Upper lobe of right lung (tissue), 1 donor: ENCODE results near the gene PHLDB1. TPM values are rescaled to one million over a fixed set of nuclear protein-coding genes. Genes with fewer than 3 reads are reported as not detected.

Experiments used
- ATAC-seq: fragments of 200-7000 bp; cut with Tn5 transposase; one replicate; pipeline ENCODE4 v1.9.1; 2020; ENCODE audit warnings: mild to moderate bottlenecking, moderate library complexity
- DNase-seq: peaks from one replicate; pipeline ENCODE4 v3.0.0-alpha.2; 2020
- H3K27ac ChIP-seq: fragments of 200-600 bp; one replicate; pipeline ENCODE4 v1.8.0; 2022
- H3K27me3 ChIP-seq: fragments of 200-600 bp; one replicate; pipeline ENCODE4 v1.8.0; 2022; ENCODE audit warnings: mild to moderate bottlenecking
- H3K36me3 ChIP-seq: fragments of 200-600 bp; one replicate; pipeline ENCODE4 v1.8.0; 2022
- H3K4me1 ChIP-seq: fragments of 200-600 bp; one replicate; pipeline ENCODE4 v1.8.0; 2022
- H3K4me3 ChIP-seq: fragments of 200-600 bp; one replicate; pipeline ENCODE4 v1.8.0; 2022; ENCODE audit warnings: mild to moderate bottlenecking
- H3K9me3 ChIP-seq: fragments of 200-600 bp; one replicate; pipeline ENCODE4 v1.8.0; 2022
- intact Hi-C: fragments of 100-400 bp; cut with DNase I; formaldehyde crosslinking; loops from one replicate; pipeline ENCODE4 v1.11.0; 2022
- total RNA-seq: library from RNA; stranded (reverse); fragmentation: NEBNext Ultra II Directional; extraction: Animal tissue kit (Norgen Biotek cat#: 25700); gene quantifications from one replicate; pipeline ENCODE4 v1.2.1, GENCODE V29; 2021
- TF ChIP-seq, protein P1 (sequence below): fragments of 200-600 bp; IDR thresholded peaks from one replicate; pipeline ENCODE4 v1.8.0; 2022; ENCODE audit warnings: antibody characterized with exemption
- donor health status: DM: no; HTN: yes; CAD: no; lungs with severe emphysema.

The PHLDB1 gene
- total RNA-seq, 1 donor from 2014 or later: 79.6 TPM

DNA sequence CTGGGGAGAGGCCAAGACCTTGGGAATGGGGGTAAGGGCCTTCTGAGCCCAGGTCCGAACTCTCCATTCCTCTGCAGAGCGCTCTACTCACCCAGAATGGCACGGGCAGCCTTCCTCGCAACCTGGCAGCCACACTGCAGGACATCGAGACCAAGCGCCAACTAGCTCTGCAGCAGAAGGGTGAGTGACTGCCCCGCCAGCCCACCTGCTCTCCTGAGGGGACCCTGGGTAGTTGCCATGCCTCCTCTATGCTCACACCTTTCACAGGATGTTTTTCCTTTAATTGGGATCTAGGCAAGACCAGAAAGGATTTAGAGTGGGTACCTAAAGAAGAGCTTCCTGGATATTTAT is 36.6 kb downstream of the PHLDB1 start:
- Histone ChIP-seq H3K36me3 (peaks cover 76% of the 10 kb centered on the region), H3K4me1 (no peaks in the 10 kb centered on the region), H3K9me3 (no peaks in the 10 kb centered on the region), H3K27me3 (no peaks in the 10 kb centered on the region), H3K27ac (no peak overlapping the region), H3K4me3 (no peak overlapping the region)
- intact Hi-C loops: no loop called here
- DNase-seq (no peak), ATAC-seq (no peak)
- TF ChIP-seq, protein P1, sequence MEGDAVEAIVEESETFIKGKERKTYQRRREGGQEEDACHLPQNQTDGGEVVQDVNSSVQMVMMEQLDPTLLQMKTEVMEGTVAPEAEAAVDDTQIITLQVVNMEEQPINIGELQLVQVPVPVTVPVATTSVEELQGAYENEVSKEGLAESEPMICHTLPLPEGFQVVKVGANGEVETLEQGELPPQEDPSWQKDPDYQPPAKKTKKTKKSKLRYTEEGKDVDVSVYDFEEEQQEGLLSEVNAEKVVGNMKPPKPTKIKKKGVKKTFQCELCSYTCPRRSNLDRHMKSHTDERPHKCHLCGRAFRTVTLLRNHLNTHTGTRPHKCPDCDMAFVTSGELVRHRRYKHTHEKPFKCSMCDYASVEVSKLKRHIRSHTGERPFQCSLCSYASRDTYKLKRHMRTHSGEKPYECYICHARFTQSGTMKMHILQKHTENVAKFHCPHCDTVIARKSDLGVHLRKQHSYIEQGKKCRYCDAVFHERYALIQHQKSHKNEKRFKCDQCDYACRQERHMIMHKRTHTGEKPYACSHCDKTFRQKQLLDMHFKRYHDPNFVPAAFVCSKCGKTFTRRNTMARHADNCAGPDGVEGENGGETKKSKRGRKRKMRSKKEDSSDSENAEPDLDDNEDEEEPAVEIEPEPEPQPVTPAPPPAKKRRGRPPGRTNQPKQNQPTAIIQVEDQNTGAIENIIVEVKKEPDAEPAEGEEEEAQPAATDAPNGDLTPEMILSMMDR: no peak

DNA sequence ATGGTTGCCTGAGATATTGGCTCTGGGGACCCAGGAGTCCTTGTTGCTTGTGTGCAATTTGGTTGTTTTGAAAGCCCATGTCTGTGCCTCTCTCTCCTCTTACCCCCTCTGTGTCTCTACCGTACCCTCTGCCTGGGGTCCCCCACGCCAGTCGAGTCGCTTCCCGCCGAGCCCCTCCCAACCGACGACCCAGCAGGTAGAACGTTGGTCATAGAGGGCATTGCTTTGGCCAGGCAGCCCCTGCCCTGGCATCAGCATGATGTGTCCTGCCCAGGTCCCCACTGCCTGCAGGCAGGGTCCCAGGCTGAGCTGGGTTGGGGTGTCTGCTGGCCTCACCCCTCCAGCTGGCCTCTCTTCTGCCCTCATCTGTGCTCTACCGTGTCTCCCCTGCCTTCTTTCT is 37.1 kb downstream of the PHLDB1 start:
- DNase-seq: no peak
- no peaks in the 10 kb centered on the region for H3K9me3 ChIP-seq
- no peaks in the 10 kb centered on the region for H3K4me1 ChIP-seq
- H3K4me3 ChIP-seq: no peak overlapping the region
- H3K27me3 ChIP-seq: no peaks in the 10 kb centered on the region
- no peak for ATAC-seq
- TF ChIP-seq, protein P1: no peak
- H3K36me3 ChIP-seq: peaks cover 81% of the 10 kb centered on the region
- intact Hi-C loops: no loop called here
- H3K27ac ChIP-seq: no peak overlapping the region

DNA sequence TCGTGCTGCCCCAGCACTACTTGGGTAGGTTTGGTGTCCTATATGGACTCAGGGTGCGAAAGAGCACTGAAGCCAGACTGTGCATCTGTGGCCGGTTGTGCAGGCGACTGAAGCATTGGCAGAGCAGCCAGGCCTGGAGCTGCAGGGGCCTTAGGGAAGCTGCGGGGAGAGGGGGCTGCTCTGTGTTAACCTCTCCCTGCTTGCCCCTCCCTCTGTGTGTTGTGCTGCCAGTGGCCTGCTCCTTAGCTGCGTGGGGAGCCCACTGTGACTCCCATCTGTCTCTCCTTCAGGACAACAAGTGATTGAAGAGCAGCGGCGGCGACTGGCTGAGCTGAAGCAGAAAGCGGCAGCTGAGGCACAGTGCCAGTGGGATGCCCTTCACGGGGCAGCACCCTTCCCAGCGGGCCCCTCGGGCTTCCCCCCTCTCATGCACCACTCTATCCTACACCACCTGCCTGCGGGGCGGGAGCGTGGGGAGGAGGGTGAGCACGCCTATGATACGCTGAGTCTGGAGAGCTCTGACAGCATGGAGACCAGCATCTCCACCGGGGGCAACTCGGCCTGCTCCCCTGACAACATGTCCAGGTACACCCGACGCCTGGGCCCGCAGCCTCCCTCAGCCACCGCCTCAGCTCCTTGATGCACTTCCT is 37.8 kb downstream of the PHLDB1 start:
- Histone ChIP-seq H3K27ac (no peak overlapping the region), H3K36me3 (peaks cover 81% of the 10 kb centered on the region), H3K27me3 (no peaks in the 10 kb centered on the region), H3K4me1 (no peaks in the 10 kb centered on the region), H3K9me3 (no peaks in the 10 kb centered on the region), H3K4me3 (no peak overlapping the region)
- TF ChIP-seq, protein P1: no peak
- DNase-seq (no peak), ATAC-seq (no peak)
- intact Hi-C loops: no loop called here

DNA sequence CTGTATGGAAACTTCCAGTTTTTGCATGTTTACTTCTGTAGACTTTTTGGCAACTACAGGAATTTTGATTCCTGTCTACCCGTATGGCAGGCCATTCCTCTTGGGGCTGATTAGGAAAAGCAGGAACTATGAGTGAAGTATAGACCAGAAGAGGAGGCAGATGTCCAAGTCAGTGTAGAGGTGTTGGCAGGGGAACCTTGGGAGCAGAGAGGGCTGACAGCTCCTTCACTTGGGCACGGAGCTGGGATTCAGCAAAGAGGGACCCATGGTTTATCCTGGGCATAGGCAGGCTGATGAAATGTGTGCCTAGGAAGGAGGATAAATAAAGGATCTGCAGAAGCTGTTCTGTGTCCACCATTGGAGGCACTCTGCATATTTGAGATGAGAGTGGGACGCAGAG is 39.0 kb downstream of the PHLDB1 start:
- DNase-seq (no peak), ATAC-seq (no peak)
- H3K36me3 ChIP-seq: peaks cover 89% of the 10 kb centered on the region
- H3K27me3 ChIP-seq: no peaks in the 10 kb centered on the region
- intact Hi-C loops: no loop called here
- no peaks in the 10 kb centered on the region for H3K9me3 ChIP-seq
- TF ChIP-seq, protein P1: no peak
- no peak overlapping the region for H3K4me3 ChIP-seq
- H3K4me1 ChIP-seq: no peaks in the 10 kb centered on the region
- no peak overlapping the region for H3K27ac ChIP-seq

DNA sequence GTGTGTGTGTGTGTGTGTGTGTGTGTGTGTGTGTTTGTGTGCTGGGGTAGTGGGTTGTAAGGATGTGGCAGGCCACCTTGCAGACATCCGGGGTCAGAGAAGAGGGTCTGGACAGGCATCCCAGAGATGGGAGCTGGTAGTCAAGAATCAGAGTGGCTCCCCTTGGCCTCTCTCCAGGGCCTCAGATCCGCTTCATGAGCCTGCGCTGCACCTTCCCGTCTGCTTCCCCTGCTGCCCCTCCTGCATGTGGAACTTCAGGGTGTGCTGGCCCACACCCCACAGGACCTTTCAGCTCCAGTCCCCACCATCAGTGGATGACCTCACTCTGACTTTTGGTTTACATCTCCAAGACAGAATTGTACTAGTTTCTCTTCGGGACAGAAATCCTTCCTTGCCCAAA is 40.9 kb downstream of the PHLDB1 start:
- no peaks in the 10 kb centered on the region for H3K4me1 ChIP-seq
- no peaks in the 10 kb centered on the region for H3K27me3 ChIP-seq
- peak; percentile 22 for DNase-seq
- intact Hi-C loops: no loop called here
- no peak overlapping the region for H3K27ac ChIP-seq
- H3K4me3 ChIP-seq: no peak overlapping the region
- no peak for ATAC-seq
- TF ChIP-seq, protein P1: no peak
- H3K36me3 ChIP-seq: peaks cover 87% of the 10 kb centered on the region
- H3K9me3 ChIP-seq: no peaks in the 10 kb centered on the region

DNA sequence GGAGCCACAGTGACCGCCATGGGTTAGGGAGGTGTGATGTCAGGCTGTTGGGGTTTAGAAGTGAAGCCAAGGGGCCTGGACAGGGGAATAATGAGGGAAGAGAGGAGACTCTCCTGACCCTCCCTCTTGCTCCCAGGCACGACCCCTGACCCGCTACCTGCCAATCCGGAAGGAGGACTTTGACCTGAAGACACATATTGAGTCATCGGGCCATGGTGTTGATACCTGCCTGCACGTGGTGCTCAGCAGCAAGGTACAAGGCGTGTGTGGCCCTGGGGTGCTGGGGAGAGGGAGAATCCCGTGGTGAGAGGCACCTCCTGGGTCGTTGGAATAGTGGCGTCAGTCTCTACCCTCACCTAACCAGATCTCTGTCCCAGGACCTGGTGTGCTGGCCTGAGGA is 42.5 kb downstream of the PHLDB1 start:
- H3K36me3 ChIP-seq: peaks cover 86% of the 10 kb centered on the region
- H3K4me3 ChIP-seq: no peak overlapping the region
- no peak for ATAC-seq

More for the DNA sequence above, 42.5 kb downstream of the PHLDB1 start:
- intact Hi-C loops: loop anchor here (10.0 kb wide), 1 partner anchor 45 kb away; the partner anchor contains the start of gene PHLDB1
- Histone ChIP-seq H3K4me1 (no peaks in the 10 kb centered on the region), H3K27ac (no peak overlapping the region), H3K27me3 (no peaks in the 10 kb centered on the region), H3K9me3 (no peaks in the 10 kb centered on the region)
- DNase-seq: peak; percentile 40
- TF ChIP-seq, protein P1: no peak
